ENCODE results near the gene CA14.

Gene CA14

GRCh38 chr1:150271291-150271959 is 13.9 kb downstream of the CA14 start:
- no peak for TF ChIP-seq CTCF (IDR thresholded peaks at IDR 0.05; ENCODE audit: insufficient read depth, low read length, missing control alignments)
- POLR2A ChIA-PET, result interaction anchor here (2.4 kb wide), 1 partner anchor 15 kb away, joined by 9 read pairs; the partner anchor contains the start of gene CA14
- no peak overlapping the region for H3K4me3 ChIP-seq (ENCODE audit: low read depth, low read length)
- CTCF ChIA-PET, result interaction anchor here (5.2 to 22.1 kb wide), 2 partner anchors 10 to 15 kb away, joined by 84 to 623 read pairs; partner anchors contain the start of genes CA14 and CIART
- no peak for DNase-seq (ENCODE audit: low read depth, low spot score)

GRCh38 chr1:150273311-150273710 is 15.7 kb downstream of the CA14 start:
- H3K4me3 ChIP-seq (ENCODE audit: low read depth, low read length), result peak overlapping the region; percentile 58
- CTCF ChIA-PET, result interaction anchor here (0.6 to 22.1 kb wide), 7 partner anchors 8 to 733 kb away, joined by 3 to 623 read pairs (median 3); partner anchors contain the start of genes CA14, CIART and MINDY1
- POLR2A ChIA-PET, result interaction anchor here (1.7 to 2.4 kb wide), 2 partner anchors 8 to 16 kb away, joined by 6 to 9 read pairs; partner anchors contain the start of gene CA14
- no peak for TF ChIP-seq CTCF (IDR thresholded peaks at IDR 0.05; ENCODE audit: insufficient read depth, low read length, missing control alignments)
- no peak for DNase-seq (ENCODE audit: low read depth, low spot score)

- POLR2A ChIA-PET, result no interaction called here
- CTCF ChIA-PET, result interaction anchor here (0.6 to 22.1 kb wide), 9 partner anchors 9 to 207 kb away, joined by 3 to 623 read pairs (median 5); partner anchors contain the start of genes APH1A, C1orf54 and CA14
- DNase-seq (ENCODE audit: low read depth, low spot score), result no peak
- no peak overlapping the region for H3K4me3 ChIP-seq (ENCODE audit: low read depth, low read length)
- no peak for TF ChIP-seq CTCF (IDR thresholded peaks at IDR 0.05; ENCODE audit: insufficient read depth, low read length, missing control alignments)
Observed at GRCh38 chr1:150280138-150280707, 22.6 kb downstream of the CA14 start.

- ChIA-PET POLR2A (interaction anchor here (1.0 to 1.3 kb wide), 3 partner anchors 8 to 25 kb away, joined by 4 to 11 read pairs (median 6); partner anchors contain the start of genes APH1A, C1orf54 and CA14), CTCF (interaction anchor here (1.0 to 22.1 kb wide), 10 partner anchors 10 to 247 kb away, joined by 3 to 623 read pairs (median 4); partner anchors contain the start of genes APH1A, C1orf54 and CA14)
- TF ChIP-seq CTCF (IDR thresholded peaks at IDR 0.05; ENCODE audit: insufficient read depth, low read length, missing control alignments), result peak; percentile 64
- peak overlapping the region; percentile 68 for H3K4me3 ChIP-seq (ENCODE audit: low read depth, low read length)
- no peak for DNase-seq (ENCODE audit: low read depth, low spot score)
Observed at GRCh38 chr1:150281221-150281757, 23.7 kb downstream of the CA14 start.

GRCh38 chr1:150281758-150282557 is 24.4 kb downstream of the CA14 start, which contains the start of gene CIART:
TSS of gene CIART (plus strand) at chr1:150282554. CDS start at chr1:150283268, 714 bp downstream.
- CTCF ChIA-PET, result interaction anchor here (1.0 to 22.1 kb wide), 10 partner anchors 9 to 247 kb away, joined by 3 to 623 read pairs (median 4); partner anchors contain the start of genes APH1A, C1orf54 and CA14
- TF ChIP-seq CTCF (IDR thresholded peaks at IDR 0.05; ENCODE audit: insufficient read depth, low read length, missing control alignments), result no peak
- POLR2A ChIA-PET, result interaction anchor here (0.6 to 1.3 kb wide), 5 partner anchors 9 to 48 kb away, joined by 3 to 11 read pairs (median 4); partner anchors contain the start of genes APH1A, C1orf54 and CA14
- H3K4me3 ChIP-seq (ENCODE audit: low read depth, low read length), result peak within 1 kb of the TSS; percentile 91
- peak; percentile 96 for DNase-seq (ENCODE audit: low read depth, low spot score)
